HG03280 (cell line): ENCODE data around the gene WDR36.
"Not testable (repeated sequence)": the region's sequence is repeated elsewhere in the genome, so short reads cannot be mapped to it uniquely, and the experiment has no call there.

Source experiments
- ATAC-seq: cut with Tn5 transposase; IDR thresholded peaks from one replicate; pipeline ENCODE4 v1.9.1; 2021; ENCODE audit warnings: mild to moderate bottlenecking, moderate library complexity; ENCODE audit not compliant: unreplicated experiment

WDR36 gene

GRCh38 chr5:111134864-111135263 is 42.7 kb downstream of the WDR36 start:
- ATAC-seq, result no peak

GRCh38 chr5:111135363-111135762 is 43.2 kb downstream of the WDR36 start:
- no peak for ATAC-seq

- ATAC-seq, result no peak
These were observed 43.8 kb downstream of the WDR36 start for GRCh38 chr5:111135946-111136345.

GRCh38 chr5:111138096-111138495 is 45.9 kb downstream of the WDR36 start:
- no peak for ATAC-seq

- not testable (repeated sequence) for ATAC-seq
These were observed 49.3 kb downstream of the WDR36 start for GRCh38 chr5:111141471-111141870.

- no peak for ATAC-seq
These were observed 50.8 kb downstream of the WDR36 start for GRCh38 chr5:111142932-111143331.

- peak; percentile 21 for ATAC-seq
These were observed 51.8 kb downstream of the WDR36 start for GRCh38 chr5:111143910-111144309.

- ATAC-seq, result peak; percentile 92
These were observed 52.3 kb downstream of the WDR36 start for GRCh38 chr5:111144352-111144930.

GRCh38 chr5:111146053-111146452 is 53.9 kb downstream of the WDR36 start:
- no peak for ATAC-seq

GRCh38 chr5:111147502-111147901 is 55.4 kb downstream of the WDR36 start:
- no peak for ATAC-seq

GRCh38 chr5:111151998-111152397 is 59.9 kb downstream of the WDR36 start:
- no peak for ATAC-seq

GRCh38 chr5:111153483-111153882 is 61.3 kb downstream of the WDR36 start:
- no peak for ATAC-seq

GRCh38 chr5:111153945-111154344 is 61.8 kb downstream of the WDR36 start:
- ATAC-seq, result no peak

GRCh38 chr5:111158105-111158744 is 66.1 kb downstream of the WDR36 start:
- ATAC-seq, result no peak

- no peak for ATAC-seq
These were observed 67.7 kb downstream of the WDR36 start for GRCh38 chr5:111159845-111160244.

- ATAC-seq, result no peak
These were observed 70.9 kb downstream of the WDR36 start for GRCh38 chr5:111163000-111163399.

GRCh38 chr5:111165058-111165457 is 72.9 kb downstream of the WDR36 start:
- ATAC-seq, result no peak

GRCh38 chr5:111167551-111167950 is 75.4 kb downstream of the WDR36 start:
- ATAC-seq, result no peak

GRCh38 chr5:111168608-111169007 is 76.5 kb downstream of the WDR36 start:
- no peak for ATAC-seq

GRCh38 chr5:111169269-111169668 is 77.1 kb downstream of the WDR36 start:
- no peak for ATAC-seq

GRCh38 chr5:111170279-111170678 is 78.1 kb downstream of the WDR36 start:
- ATAC-seq, result no peak

GRCh38 chr5:111172504-111172903 is 80.4 kb downstream of the WDR36 start:
- no peak for ATAC-seq

GRCh38 chr5:111173476-111173875 is 81.3 kb downstream of the WDR36 start:
- ATAC-seq, result no peak
